LNCaP clone FGC (cell line): ENCODE data around the gene PADI3.

Source experiments
- DNase-seq: peaks from one replicate; pipeline ENCODE4 v3.0.0-alpha.2; 2011; ENCODE audit warnings: low read depth
- H3K4me3 ChIP-seq: 2 replicates; pipeline ENCODE4 v1.5.1; 2011; ENCODE audit warnings: mild to moderate bottlenecking, low read depth, low read length, control low read depth
- CTCF ChIP-seq: IDR thresholded peaks from 2 replicates; pipeline ENCODE4 v1.5.1; 2012; ENCODE audit warnings: mild to moderate bottlenecking; ENCODE audit not compliant: control insufficient read depth, insufficient read depth; ENCODE audit errors: extremely low read depth

PADI3 gene

GRCh38 chr1:17286646-17287045 lies 37.7 kb downstream of the PADI3 start:
- no peak for DNase-seq
- H3K4me3 ChIP-seq, result no peak overlapping the region
- TF ChIP-seq CTCF, result no peak

GRCh38 chr1:17287130-17287776 lies 38.4 kb downstream of the PADI3 start:
- no peak for DNase-seq
- H3K4me3 ChIP-seq, result no peak overlapping the region
- TF ChIP-seq CTCF, result no peak

GRCh38 chr1:17289721-17290120 lies 40.8 kb downstream of the PADI3 start:
- DNase-seq, result no peak
- H3K4me3 ChIP-seq, result no peak overlapping the region
- TF ChIP-seq CTCF, result no peak

- no peak overlapping the region for H3K4me3 ChIP-seq
- no peak for TF ChIP-seq CTCF
- no peak for DNase-seq
Measured at GRCh38 chr1:17290553-17290952, 41.7 kb downstream of the PADI3 start.

- no peak for TF ChIP-seq CTCF
- no peak overlapping the region for H3K4me3 ChIP-seq
- peak; percentile 56 for DNase-seq
Measured at GRCh38 chr1:17292299-17293160, 43.6 kb downstream of the PADI3 start.

- no peak for DNase-seq
Measured at GRCh38 chr1:17293681-17294425, 45.0 kb downstream of the PADI3 start.

More at GRCh38 chr1:17293681-17294425, 45.0 kb downstream of the PADI3 start:
- TF ChIP-seq CTCF, result no peak
- H3K4me3 ChIP-seq, result no peak overlapping the region
